DMS114 treated with DMSO at 0.1 percent for 48 hours (cell line): ENCODE measurements around the gene GSTCD.
"Not testable (repeated sequence)": the region's sequence is repeated elsewhere in the genome, so short reads cannot be mapped to it uniquely, and the experiment has no call there.

Experiments
- DNase-seq: peaks from one replicate; lab custom pipeline; 2025; ENCODE audit not compliant: unreplicated experiment; lab: John Stamatoyannopoulos, UW

Gene GSTCD

GRCh38 chr4:105714071-105714521 lies 5.5 kb downstream of the GSTCD start:
- no peak for DNase-seq

DNA sequence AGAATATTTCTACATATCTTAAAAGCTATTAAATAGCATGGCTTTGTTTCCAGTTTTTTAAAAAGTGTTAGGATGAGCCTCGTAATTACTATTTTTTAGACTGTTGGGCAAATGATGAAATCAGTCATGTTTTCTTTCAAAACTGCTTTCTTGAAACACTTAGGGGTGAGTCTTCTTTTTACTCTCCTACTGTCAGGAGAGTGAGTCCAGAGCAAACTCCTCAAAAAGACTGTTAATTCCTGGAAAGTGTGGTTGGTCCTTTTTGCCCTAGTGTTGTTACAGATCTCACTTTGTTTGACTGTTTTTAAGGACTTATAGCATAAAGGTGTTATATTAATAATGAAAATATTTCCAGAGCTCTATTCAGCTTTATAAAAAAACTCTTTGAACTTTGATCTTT lies 6.3 kb downstream of the GSTCD start:
- no peak for DNase-seq

- peak; percentile 13 for DNase-seq
Observed at GRCh38 chr4:105715692-105716278, 7.2 kb downstream of the GSTCD start.

GRCh38 chr4:105719204-105719603 lies 10.6 kb downstream of the GSTCD start:
- DNase-seq: no peak

GRCh38 chr4:105725623-105726022 lies 17.0 kb downstream of the GSTCD start:
- no peak for DNase-seq

DNA sequence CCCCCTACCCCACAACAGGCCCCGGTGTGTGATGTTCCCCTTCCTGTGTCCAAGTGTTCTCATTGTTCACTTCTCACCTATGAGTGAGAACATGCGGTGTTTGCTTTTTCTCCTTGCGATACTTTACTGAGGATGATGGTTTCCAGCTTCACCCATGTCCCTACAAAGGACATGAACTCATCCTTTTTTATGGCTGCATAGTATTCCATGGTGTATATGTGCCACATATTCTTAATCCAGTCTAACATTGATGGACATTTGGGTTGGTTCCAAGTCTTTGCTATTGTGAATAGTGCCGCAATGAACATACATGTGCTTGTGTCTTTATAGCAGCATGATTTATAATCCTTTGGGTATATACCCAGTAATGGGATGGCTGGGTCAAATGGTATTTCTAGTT lies 21.3 kb downstream of the GSTCD start:
- DNase-seq: not testable (repeated sequence)

GRCh38 chr4:105735217-105735616 lies 26.6 kb downstream of the GSTCD start:
- not testable (repeated sequence) for DNase-seq

DNA sequence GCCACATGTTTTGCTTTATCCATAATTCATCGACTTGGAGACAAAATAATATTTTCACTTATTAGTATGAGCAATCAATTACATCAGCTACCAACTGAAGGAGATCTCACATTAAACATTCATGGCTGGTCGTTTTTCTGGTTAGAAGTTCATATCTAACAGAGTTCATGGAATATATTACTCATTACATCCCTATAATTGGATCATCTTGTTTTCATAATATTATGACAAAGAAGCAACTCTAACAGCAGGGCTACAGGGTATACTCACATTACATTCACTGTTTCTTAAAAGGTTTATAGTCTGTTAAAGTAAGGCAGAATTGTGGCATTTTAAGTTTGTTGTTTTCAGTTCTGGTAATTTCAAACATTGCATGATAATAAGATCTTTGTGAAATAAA lies 33.0 kb downstream of the GSTCD start:
- no peak for DNase-seq

- no peak for DNase-seq
Observed at GRCh38 chr4:105748222-105748621, 39.6 kb downstream of the GSTCD start.

DNA sequence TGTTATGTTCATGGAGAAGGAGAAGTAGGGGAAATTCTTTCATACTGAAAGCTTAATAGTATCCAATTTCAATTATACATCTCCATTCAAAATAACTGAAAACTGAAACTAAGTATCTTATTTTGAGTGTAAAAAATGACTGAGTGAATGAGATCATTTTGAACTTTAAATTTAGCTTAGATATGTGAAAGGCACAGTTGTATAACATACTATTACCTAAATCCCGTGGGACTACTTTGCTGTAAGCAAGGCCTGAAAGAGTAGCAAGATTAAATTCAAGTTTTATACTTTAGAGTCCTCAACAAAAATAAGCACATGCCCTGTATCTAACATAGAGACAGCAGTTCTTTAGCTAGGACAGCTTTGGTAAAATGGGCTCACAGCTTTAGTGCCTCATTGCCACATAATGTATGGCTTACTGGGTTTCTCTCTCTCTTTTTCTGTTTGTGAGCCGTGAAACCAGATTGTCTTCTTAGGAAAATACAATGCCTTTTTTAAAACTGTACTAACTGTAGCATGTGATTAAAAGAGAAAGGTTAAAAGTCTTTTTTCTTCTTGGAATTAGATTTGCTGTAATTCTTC lies 43.2 kb downstream of the GSTCD start:
- no peak for DNase-seq

DNA sequence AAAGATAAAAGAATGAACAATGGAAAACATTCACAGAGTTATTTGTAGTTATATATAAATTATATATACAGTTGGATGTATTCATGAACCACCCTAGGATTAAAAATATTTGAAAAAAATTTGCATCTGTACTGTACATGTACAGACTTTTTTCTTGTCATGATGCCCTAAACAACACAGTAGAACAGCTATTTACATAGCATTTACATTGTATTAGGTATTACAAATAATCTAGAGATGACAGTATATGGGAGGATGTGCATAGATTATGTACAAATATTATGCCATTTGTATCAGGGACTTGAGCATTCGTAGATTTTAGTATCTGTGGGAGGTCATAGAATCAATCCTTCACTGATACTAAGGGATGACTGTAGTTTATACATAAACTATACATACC lies 44.8 kb downstream of the GSTCD start:
- no peak for DNase-seq

DNA sequence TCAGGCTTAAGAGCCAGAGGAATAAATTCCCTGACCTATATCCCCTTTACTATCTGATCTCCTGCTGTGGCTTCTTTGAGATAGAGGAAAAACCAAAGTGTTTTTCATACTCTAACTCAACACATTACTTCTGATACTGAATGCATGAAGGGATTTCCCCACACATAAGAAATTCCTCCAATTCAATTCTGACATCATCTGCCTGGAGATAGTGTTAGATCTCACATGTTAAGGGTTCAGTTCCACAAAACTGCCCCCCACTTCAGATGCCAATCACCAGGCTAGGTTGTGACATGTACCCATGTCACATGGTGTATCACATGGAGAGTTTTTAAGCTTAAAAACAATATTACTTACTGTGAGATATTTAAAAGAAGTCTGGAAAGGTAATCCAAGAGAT lies 46.8 kb downstream of the GSTCD start:
- DNase-seq: no peak

GRCh38 chr4:105758958-105759357 lies 50.4 kb downstream of the GSTCD start:
- no peak for DNase-seq

- DNase-seq: no peak
Observed at GRCh38 chr4:105765690-105766407, 57.3 kb downstream of the GSTCD start.

DNA sequence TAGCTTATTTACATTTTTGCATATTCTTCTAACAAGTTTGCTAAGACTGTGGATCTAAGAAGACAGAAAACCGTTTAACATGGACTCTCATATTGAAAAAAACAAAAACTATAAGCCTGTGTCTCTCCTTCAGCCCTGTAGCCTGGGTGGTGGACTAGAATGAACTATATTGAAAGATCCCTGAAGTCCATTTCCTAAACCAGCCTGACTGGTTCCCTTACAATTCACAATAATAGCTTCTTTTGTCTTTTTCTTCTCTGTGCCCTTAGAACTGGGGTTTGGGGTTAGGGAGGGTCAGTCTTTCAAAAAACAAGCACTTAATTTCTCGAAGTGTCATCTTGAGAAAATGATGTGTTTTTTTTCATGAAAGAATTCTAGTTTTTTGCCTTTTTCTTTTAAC lies 59.0 kb downstream of the GSTCD start:
- no peak for DNase-seq

- not testable (repeated sequence) for DNase-seq
Observed at GRCh38 chr4:105770524-105770923, 61.9 kb downstream of the GSTCD start.

- not testable (repeated sequence) for DNase-seq
Observed at GRCh38 chr4:105772065-105772464, 63.5 kb downstream of the GSTCD start.

DNA sequence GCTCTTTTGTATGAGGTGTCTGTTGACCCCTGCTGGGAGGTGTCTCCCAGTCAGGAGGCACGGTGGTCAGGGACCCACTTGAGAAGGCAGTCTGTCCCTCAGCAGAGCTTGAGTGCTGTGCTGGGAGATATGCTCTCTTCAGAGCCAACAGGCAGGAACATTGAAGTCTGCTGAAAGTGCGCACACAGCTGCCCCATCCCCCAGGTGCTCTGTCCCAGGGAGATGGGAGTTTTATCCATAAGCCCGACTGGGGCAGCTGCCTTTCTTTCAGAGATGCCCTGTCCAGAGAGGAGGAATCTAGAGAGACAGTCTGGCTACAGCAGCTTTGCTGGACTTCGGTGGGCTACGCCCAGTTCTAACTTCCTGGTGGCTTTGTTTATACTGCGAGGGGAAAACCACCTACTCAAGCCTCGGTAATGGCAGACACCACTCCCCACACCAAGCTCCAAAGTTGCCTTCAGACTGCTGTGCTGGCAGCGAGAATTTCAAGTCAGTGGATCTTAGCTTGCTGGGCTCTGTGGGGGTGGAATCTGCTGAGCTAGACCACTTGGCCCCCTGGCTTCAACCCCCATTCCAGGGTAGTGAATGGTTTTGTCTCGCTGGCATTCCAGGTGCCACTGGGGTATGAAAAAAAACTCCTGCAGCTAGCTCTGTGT lies 67.3 kb downstream of the GSTCD start:
- DNase-seq: not testable (repeated sequence)

DNA sequence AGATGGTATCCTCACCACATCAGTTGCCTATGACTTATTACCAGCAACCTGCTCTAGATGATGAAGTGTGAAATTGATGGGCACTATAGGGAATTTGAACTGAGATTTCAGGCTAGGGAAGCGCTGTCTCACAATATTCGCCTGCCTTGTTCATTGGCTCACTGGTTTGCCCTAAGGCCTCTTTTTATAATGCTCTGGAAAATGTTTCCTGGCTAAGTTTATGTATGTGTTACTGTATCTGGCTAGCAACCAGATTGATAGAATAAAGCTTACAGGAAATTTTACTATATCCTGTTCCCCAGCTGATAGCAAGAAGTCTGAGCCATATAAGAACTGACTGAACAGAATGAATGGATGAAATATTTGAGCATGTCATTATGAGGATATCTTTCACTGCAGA lies 71.6 kb downstream of the GSTCD start:
- no peak for DNase-seq

DNA sequence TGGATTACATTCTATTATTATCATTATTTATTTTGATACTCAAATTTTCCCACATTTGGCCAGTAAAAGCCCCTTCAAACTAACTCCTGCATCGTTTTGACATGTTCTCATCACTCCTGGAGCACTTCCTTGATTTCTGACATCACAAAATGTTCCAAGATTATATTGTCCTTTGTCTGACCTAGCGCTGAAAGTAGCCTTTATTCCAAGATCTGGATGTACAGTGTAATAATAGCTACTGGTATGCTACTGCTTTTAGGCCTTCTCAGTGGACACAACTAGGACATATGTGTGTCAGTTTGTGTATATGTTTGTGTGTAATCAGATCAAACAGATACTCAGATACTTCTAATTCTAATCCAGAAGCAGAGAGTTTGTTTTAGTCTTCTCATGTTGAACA lies 76.2 kb downstream of the GSTCD start:
- no peak for DNase-seq

- DNase-seq: no peak
Observed at GRCh38 chr4:105785792-105786191, 77.2 kb downstream of the GSTCD start.

- DNase-seq: no peak
Observed at GRCh38 chr4:105786748-105787147, 78.2 kb downstream of the GSTCD start.
